GM12878 (cell line): Measurements from ENCODE around the gene TRIM22. TPM values are rescaled to one million over a fixed set of nuclear protein-coding genes. Genes with fewer than 3 reads are reported as not detected.

Source experiments
- ATAC-seq: fragments of 200-7000 bp; cut with Tn5 transposase; 3 replicates; pipeline ENCODE4 v1.9.1; 2020; ENCODE audit warnings: mild to moderate bottlenecking, moderate library complexity
- BruUV-seq: library from RNA; stranded (reverse); fragments of 400-500 nt; replicated peaks from 2 replicates; lab custom pipeline; 2021; lab: Mats Ljungman, UMichigan
- CTCF ChIA-PET: fragments of 300-600 bp; sonication (Branson Sonifier 250); formaldehyde crosslinking; extraction: SDS; loops from one replicate; lab custom pipeline; 2021; ENCODE audit warnings: inconsistent platforms; lab: Yijun Ruan, JAX
- POLR2A ChIA-PET: fragments of 350-600 bp; formaldehyde crosslinking; extraction: SDS; loops from one replicate; lab custom pipeline; 2021; ENCODE audit warnings: inconsistent platforms; lab: Charles Lee
- RAD21 ChIA-PET: fragments of 300-600 bp; sonication (Branson Sonifier 250); formaldehyde crosslinking; loops from one replicate; lab custom pipeline; 2023; ENCODE audit warnings: antibody characterized with exemption; ENCODE audit not compliant: unreplicated experiment; lab: Charles Lee
- SMC1A ChIA-PET: fragments of 300-600 bp; sonication (Branson Sonifier 250); formaldehyde crosslinking; loops from one replicate; lab custom pipeline; 2023; ENCODE audit not compliant: unreplicated experiment, uncharacterized antibody; lab: Charles Lee
- DNase-seq: peaks from one replicate; pipeline ENCODE4 v3.0.0-alpha.2; 2011; ENCODE audit warnings: low read depth, low spot score
- FAIRE-seq: peaks from 3 replicates; lab custom pipeline; 2011; peaks lifted over from hg19 to GRCh38; lab: Jason Lieb, UNC
- H2AFZ ChIP-seq: 2 replicates; pipeline ENCODE4 v1.6.0; 2011; ENCODE audit warnings: low read depth, low read length, control low read depth; ENCODE audit not compliant: control insufficient read depth
- H3K27ac ChIP-seq: 2 replicates; pipeline ENCODE4 v1.5.1; 2011; ENCODE audit warnings: control low read depth; ENCODE audit not compliant: control insufficient read depth, insufficient read depth
- H3K27me3 ChIP-seq, 2 experiments: replicated peaks in 1 of 2; 2 replicates each; pipeline versions ENCODE4 v1.6.0 to v1.6.1; 2011; ENCODE audit warnings: low read length in 1 of 2; ENCODE audit not compliant: control insufficient read depth in 2 of 2, insufficient read depth in 2 of 2
- H3K36me3 ChIP-seq, 2 experiments: 2 replicates each; pipeline ENCODE4 v1.5.1; 2011; ENCODE audit warnings: low read length in 1 of 2; ENCODE audit not compliant: control insufficient read depth in 2 of 2, insufficient read depth in 2 of 2
- H3K4me1 ChIP-seq: 2 replicates; pipeline ENCODE4 v1.6.1; 2011; ENCODE audit warnings: mild to moderate bottlenecking, low read length, moderate library complexity, mixed read lengths; ENCODE audit not compliant: control insufficient read depth, insufficient read depth
- H3K4me2 ChIP-seq: 2 replicates; pipeline ENCODE4 v1.6.0; 2011; ENCODE audit warnings: control low read depth; ENCODE audit not compliant: control insufficient read depth, insufficient read depth
- H3K4me3 ChIP-seq: fragments of 200-600 bp; sonication (generic); 2 replicates; pipeline ENCODE4 v1.5.1; 2016
- H3K79me2 ChIP-seq: 2 replicates; pipeline ENCODE4 v1.6.0; 2011; ENCODE audit warnings: low read length; ENCODE audit not compliant: control insufficient read depth, insufficient read depth
- H3K9ac ChIP-seq: 2 replicates; pipeline ENCODE4 v1.8.0; 2011; ENCODE audit warnings: low read length, control low read depth, mixed read lengths; ENCODE audit not compliant: control insufficient read depth, insufficient read depth
- H3K9me3 ChIP-seq: replicated peaks from 3 replicates; pipeline ENCODE4 v1.5.1; 2011; ENCODE audit warnings: mild to moderate bottlenecking, low read length; ENCODE audit not compliant: control insufficient read depth, insufficient read depth
- H4K20me1 ChIP-seq: 2 replicates; pipeline ENCODE4 v1.6.0; 2011; ENCODE audit not compliant: control insufficient read depth, insufficient read depth
- EED ChIP-seq: sonication (generic); IDR thresholded peaks from 2 replicates; pipeline ENCODE4 v1.6.1; 2016; ENCODE audit warnings: antibody characterized with exemption, low read depth
- FOS ChIP-seq: IDR thresholded peaks from 3 replicates; pipeline ENCODE4 v1.6.1; 2011; ENCODE audit warnings: borderline replicate concordance; ENCODE audit not compliant: insufficient read length; ENCODE audit errors: extremely low read depth
- GATAD2B ChIP-seq: fragments of 450-650 bp; conservative IDR thresholded peaks from 2 replicates; pipeline ENCODE4 v1.6.1; 2017; ENCODE audit warnings: low read depth, mild to moderate bottlenecking, moderate library complexity
- IKZF1 ChIP-seq: fragments of 450-650 bp; conservative IDR thresholded peaks from 2 replicates; pipeline ENCODE4 v1.6.1; 2017; ENCODE audit warnings: antibody characterized with exemption, mild to moderate bottlenecking
- LARP7 ChIP-seq: fragments of 450-650 bp; IDR thresholded peaks from 2 replicates; pipeline ENCODE4 v1.6.1; 2017; ENCODE audit warnings: mild to moderate bottlenecking
- PML ChIP-seq: IDR thresholded peaks from 2 replicates; pipeline ENCODE4 v1.6.1; 2012; ENCODE audit warnings: low read length, inconsistent platforms
- RB1 ChIP-seq: fragments of 450-650 bp; formaldehyde crosslinking; IDR thresholded peaks from 2 replicates; pipeline ENCODE4 v1.6.1; 2017; ENCODE audit warnings: mild to moderate bottlenecking, borderline replicate concordance
- SMARCA5 ChIP-seq: fragments of 450-650 bp; IDR thresholded peaks from 2 replicates; pipeline ENCODE4 v1.6.1; 2017; ENCODE audit warnings: mild to moderate bottlenecking
- TCF3 ChIP-seq: IDR thresholded peaks from 2 replicates; pipeline ENCODE4 v1.6.1; 2012; ENCODE audit warnings: low read depth, mild to moderate bottlenecking, low read length, borderline replicate concordance; ENCODE audit not compliant: insufficient read depth
- ZNF24 ChIP-seq: fragments of 450-650 bp; IDR thresholded peaks from 2 replicates; pipeline ENCODE4 v1.6.1; 2017; ENCODE audit warnings: antibody characterized with exemption, mild to moderate bottlenecking
- WGBS: methylation state at CpG from one replicate; pipeline ENCODE4 v1.1.6; 2016; ENCODE audit warnings: low lambda C conversion rate; ENCODE audit not compliant: insufficient replicate concordance, insufficient coverage; ENCODE audit errors: missing lambda C conversion rate; 5-methylcytosine and 5-hydroxymethylcytosine counted together
- in situ Hi-C: fragments of 300-500 bp; cut with MboI; formaldehyde crosslinking; loops from 9 replicates; pipeline ENCODE4 v1.14.3; 2018; ENCODE audit warnings: mixed read lengths
- intact Hi-C: fragments of 100-400 bp; cut with micrococcal nuclease; formaldehyde crosslinking; loops from one replicate; pipeline ENCODE4 v1.14.2; 2022; ENCODE audit not compliant: unreplicated experiment
- polyA plus RNA-seq, 11 experiments: library from polyadenylated mRNA; depleted of rRNA in 4 of 11; unstranded in 6 of 11; stranded (reverse) in 5 of 11; fragments of >200 nt; fragmentation: Nextera tagmentation in 4 of 11; fragmentation: Illumina TruSeq in 1 of 11; extraction: Ambion mirVana in 4 of 11; extraction: Trizol in 1 of 11; gene quantifications; 1 replicate in 1 of 11; 2 replicates in 10 of 11; pipeline versions ENCODE4 v1.2.1 to v1.2.3, GENCODE V29; 2011 to 2016; ENCODE audit warnings: inconsistent platforms in 2 of 11, missing spikeins in 2 of 11, low read depth in 1 of 11
- total RNA-seq, 4 experiments: library from RNA; depleted of rRNA in 3 of 4; stranded (reverse); fragments of >200 nt in 3 of 4; fragmentation: Illumina TruSeq in 1 of 4; extraction: Trizol in 1 of 4; gene quantifications; 2 replicates each; pipeline versions ENCODE4 v1.2.1 to v1.2.3, GENCODE V29; 2013 to 2021

The TRIM22 gene
- total and polyA plus RNA-seq, 10 of the 15 experiments (the other 5 are each of a cell fraction or from before 2014, with no cell fraction given) = 116 to 485 (median 204) TPM

- no peak overlapping the region for H2AFZ ChIP-seq
- POLR2A ChIA-PET = no interaction called here
- SMC1A ChIA-PET = no interaction called here
- peaks cover 6 to 44% of the 10 kb centered on the region in 2 experiments for H3K36me3 ChIP-seq
- no peak for FAIRE-seq
- H3K79me2 ChIP-seq = peaks cover 73% of the 10 kb centered on the region
- no peaks in the 10 kb centered on the region; the same call in 1 of the 3 replicates for H3K9me3 ChIP-seq
- H3K9ac ChIP-seq = no peak overlapping the region
- no peak overlapping the region for H3K4me3 ChIP-seq
- no peak for ATAC-seq
- H3K4me2 ChIP-seq = peak overlapping the region; percentile 50; the same call in 1 of the 2 replicates
- H3K27me3 ChIP-seq = no peaks in the 10 kb centered on the region
- BruUV-seq = no TSS peak
- in situ Hi-C loops = loop anchor here (25.0 kb wide), 2 partner anchors 1816 to 1834 kb away; partner anchors contain the start of genes PPFIBP2 and STIM1
- peaks cover 5% of the 10 kb centered on the region; the same call in 1 of the 2 replicates for H4K20me1 ChIP-seq
- TF ChIP-seq PML (no peak), RB1 (no peak), ZNF24 (no peak), GATAD2B (no peak), IKZF1 (no peak), TCF3 (no peak), FOS (no peak), LARP7 (no peak), SMARCA5 (no peak), EED (no peak)
- DNase-seq = no peak
- WGBS = 100% methylated on average over 2 of the region's 2 CpGs
- no peak overlapping the region for H3K27ac ChIP-seq
- H3K4me1 ChIP-seq = no peaks in the 10 kb centered on the region; the same call in 1 of the 2 replicates
- intact Hi-C loops = loop anchor here (10.0 kb wide), 1 partner anchor 1049 kb away; no protein-coding TSS in a partner anchor
- RAD21 ChIA-PET = interaction anchor here (2.8 kb wide), 1 partner anchor 11 kb away, joined by 10 read pairs; the partner anchor contains the start of gene TRIM5
- CTCF ChIA-PET = interaction anchor here (1.1 kb wide), 1 partner anchor 15 kb away, joined by 5 read pairs; no protein-coding TSS in a partner anchor
These were observed 6.6 kb downstream of the TRIM22 start for GRCh38 chr11:5696210-5696609.
